ENCODE results near the gene MRPL36. TPM values are rescaled to one million over a fixed set of nuclear protein-coding genes. Genes with fewer than 3 reads are reported as not detected.

Gene MRPL36
- total and polyA plus RNA-seq, 2 donors from 2014 or later, result 29.6 to 96.7 TPM

GRCh38 chr5:1752881-1753280 lies 46.8 kb downstream of the MRPL36 start:
- Histone ChIP-seq H3K27me3 (ENCODE audit: control insufficient read depth, insufficient read depth, low read length) (no peaks in the 10 kb centered on the region), H3K4me1 (ENCODE audit: control insufficient read depth in 2 of 3, insufficient read depth in 2 of 3, low read depth in 1 of 3, low read length in 3 of 3) (no peaks in the 10 kb centered on the region), H3K36me3 (ENCODE audit: control insufficient read depth in 2 of 3, insufficient read depth in 3 of 3, low read length in 3 of 3) (no peaks in the 10 kb centered on the region), H3K4me3 (ENCODE audit: low read length in 3 of 3) (no peak overlapping the region), H3K9ac (ENCODE audit: low read length in 3 of 3) (no peak overlapping the region), H3K9me3 (ENCODE audit: control insufficient read depth in 2 of 3, insufficient read depth in 1 of 3, low read length in 3 of 3) (no peaks in the 10 kb centered on the region), H3K27ac (ENCODE audit: low read depth in 2 of 2, low read length in 2 of 2) (no peak overlapping the region)
- no peak for FAIRE-seq
- intact Hi-C loops (cut with DNase I), result no loop called here
- TF ChIP-seq CTCF (IDR thresholded peaks at IDR 0.05; ENCODE audit: borderline replicate concordance, extremely low read depth, insufficient read depth), result no peak
- DNase-seq, result peak in 2 of 5 donors; percentile 2 to 23

GRCh38 chr5:1751864-1752822 lies 47.5 kb downstream of the MRPL36 start:
- H3K36me3 ChIP-seq (ENCODE audit: control insufficient read depth in 2 of 3, insufficient read depth in 3 of 3, low read length in 3 of 3), result no peaks in the 10 kb centered on the region
- H3K27me3 ChIP-seq (ENCODE audit: control insufficient read depth, insufficient read depth, low read length), result no peaks in the 10 kb centered on the region
- H3K9me3 ChIP-seq (ENCODE audit: control insufficient read depth in 2 of 3, insufficient read depth in 1 of 3, low read length in 3 of 3), result no peaks in the 10 kb centered on the region
- DNase-seq (peak in 2 of 5 donors; percentile 5 to 30), FAIRE-seq (no peak)
- H3K27ac ChIP-seq (ENCODE audit: low read depth in 2 of 2, low read length in 2 of 2), result no peak overlapping the region
- no peak overlapping the region for H3K4me3 ChIP-seq (ENCODE audit: low read length in 3 of 3)
- intact Hi-C loops (cut with DNase I), result no loop called here
- no peak overlapping the region for H3K9ac ChIP-seq (ENCODE audit: low read length in 3 of 3)
- no peak for TF ChIP-seq CTCF (IDR thresholded peaks at IDR 0.05; ENCODE audit: borderline replicate concordance, extremely low read depth, insufficient read depth)
- H3K4me1 ChIP-seq (ENCODE audit: control insufficient read depth in 2 of 3, insufficient read depth in 2 of 3, low read depth in 1 of 3, low read length in 3 of 3), result no peaks in the 10 kb centered on the region

- H3K9me3 ChIP-seq (ENCODE audit: control insufficient read depth in 2 of 3, insufficient read depth in 1 of 3, low read length in 3 of 3), result no peaks in the 10 kb centered on the region
- intact Hi-C loops (cut with DNase I), result no loop called here
- H3K9ac ChIP-seq (ENCODE audit: low read length in 3 of 3), result no peak overlapping the region
- no peak overlapping the region for H3K4me3 ChIP-seq (ENCODE audit: low read length in 3 of 3)
- FAIRE-seq, result no peak
- H3K4me1 ChIP-seq (ENCODE audit: control insufficient read depth in 2 of 3, insufficient read depth in 2 of 3, low read depth in 1 of 3, low read length in 3 of 3), result no peaks in the 10 kb centered on the region
- no peaks in the 10 kb centered on the region for H3K36me3 ChIP-seq (ENCODE audit: control insufficient read depth in 2 of 3, insufficient read depth in 3 of 3, low read length in 3 of 3)
- no peak for TF ChIP-seq CTCF (IDR thresholded peaks at IDR 0.05; ENCODE audit: borderline replicate concordance, extremely low read depth, insufficient read depth)
- no peaks in the 10 kb centered on the region for H3K27me3 ChIP-seq (ENCODE audit: control insufficient read depth, insufficient read depth, low read length)
- no peak overlapping the region for H3K27ac ChIP-seq (ENCODE audit: low read depth in 2 of 2, low read length in 2 of 2)
- DNase-seq, result peak in 3 of 5 donors; percentile 20 to 63 (median 40)
These were observed 48.4 kb downstream of the MRPL36 start for GRCh38 chr5:1751026-1751863.
